ENCODE measurements around the gene ZMIZ2.

DNA sequence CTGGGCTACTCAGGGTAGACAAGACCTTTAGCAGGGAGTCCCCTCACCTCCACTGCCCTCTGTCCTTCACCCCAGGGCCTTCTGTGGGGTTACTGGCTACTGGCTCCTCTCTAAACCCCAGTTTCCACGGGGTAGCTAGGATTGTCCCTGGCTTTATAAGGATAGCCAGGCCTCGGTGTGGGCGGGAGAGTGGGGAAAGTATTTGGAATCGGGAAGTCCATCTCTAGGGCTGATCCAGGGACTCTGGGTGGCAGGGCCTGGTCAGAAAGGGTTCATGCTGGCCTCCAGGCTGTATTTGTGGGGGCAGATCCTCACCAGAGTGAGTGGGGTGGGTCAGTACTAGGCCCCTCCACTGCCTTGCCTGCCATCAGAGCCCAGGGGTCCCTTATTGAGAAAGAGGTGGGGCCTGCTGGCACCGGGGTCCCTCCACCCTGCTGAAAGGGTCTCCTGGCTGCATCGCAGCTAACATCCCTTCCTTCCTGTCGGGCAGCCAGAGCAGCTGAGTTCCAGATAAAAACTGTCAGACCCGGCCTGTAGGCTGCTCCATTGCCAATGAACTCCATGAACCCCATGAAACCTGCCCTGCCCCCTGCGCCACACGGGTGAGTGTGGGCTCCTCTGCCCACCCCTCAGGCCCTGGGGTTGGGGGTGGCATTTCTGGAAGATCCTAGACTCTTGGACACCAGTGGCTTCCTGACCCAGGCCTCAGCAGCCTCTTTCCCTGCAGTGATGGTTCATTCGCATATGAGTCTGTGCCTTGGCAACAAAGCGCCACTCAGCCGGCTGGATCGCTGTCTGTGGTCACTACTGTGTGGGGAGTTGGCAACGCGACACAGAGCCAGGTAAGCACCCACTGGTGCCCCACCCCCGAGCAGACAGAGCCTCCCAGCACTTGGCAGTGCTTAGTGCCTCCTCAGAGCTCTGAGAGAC, 7.3 kb downstream of the ZMIZ2 start:
- TF ChIP-seq, protein P1, sequence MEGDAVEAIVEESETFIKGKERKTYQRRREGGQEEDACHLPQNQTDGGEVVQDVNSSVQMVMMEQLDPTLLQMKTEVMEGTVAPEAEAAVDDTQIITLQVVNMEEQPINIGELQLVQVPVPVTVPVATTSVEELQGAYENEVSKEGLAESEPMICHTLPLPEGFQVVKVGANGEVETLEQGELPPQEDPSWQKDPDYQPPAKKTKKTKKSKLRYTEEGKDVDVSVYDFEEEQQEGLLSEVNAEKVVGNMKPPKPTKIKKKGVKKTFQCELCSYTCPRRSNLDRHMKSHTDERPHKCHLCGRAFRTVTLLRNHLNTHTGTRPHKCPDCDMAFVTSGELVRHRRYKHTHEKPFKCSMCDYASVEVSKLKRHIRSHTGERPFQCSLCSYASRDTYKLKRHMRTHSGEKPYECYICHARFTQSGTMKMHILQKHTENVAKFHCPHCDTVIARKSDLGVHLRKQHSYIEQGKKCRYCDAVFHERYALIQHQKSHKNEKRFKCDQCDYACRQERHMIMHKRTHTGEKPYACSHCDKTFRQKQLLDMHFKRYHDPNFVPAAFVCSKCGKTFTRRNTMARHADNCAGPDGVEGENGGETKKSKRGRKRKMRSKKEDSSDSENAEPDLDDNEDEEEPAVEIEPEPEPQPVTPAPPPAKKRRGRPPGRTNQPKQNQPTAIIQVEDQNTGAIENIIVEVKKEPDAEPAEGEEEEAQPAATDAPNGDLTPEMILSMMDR (IDR thresholded peaks at IDR 0.05) = no peak
- TF ChIP-seq POLR2A (IDR thresholded peaks at IDR 0.05) = no peak
